Tibial artery (tissue), 4 donors: Measurements from ENCODE around the gene MAGI3.
"Not testable (repeated sequence)": the region's sequence is repeated elsewhere in the genome, so short reads cannot be mapped to it uniquely, and the experiment has no call there.

ENCODE experiments used
- DNase-seq, 2 donors: peaks; one replicate each; pipeline ENCODE4 v3.0.0-alpha.2; 2019
- H3K27ac ChIP-seq, 2 donors: fragments of 200-600 bp; sonication (generic) in 1 of 2; 1 replicate in 1 of 2; 2 replicates in 1 of 2; pipeline ENCODE4 v1.5.1; 2018 to 2019; ENCODE audit warnings: mild to moderate bottlenecking in 1 of 2
- H3K27me3 ChIP-seq, 2 donors: fragments of 200-600 bp; sonication (generic) in 1 of 2; one replicate each; pipeline versions ENCODE4 v1.5.1 to v1.6.0; 2016 to 2019
- H3K36me3 ChIP-seq, 3 donors: fragments of 200-600 bp; sonication (generic) in 2 of 3; one replicate each; pipeline ENCODE4 v1.5.1; 2016 to 2019; ENCODE audit warnings: mild to moderate bottlenecking in 2 of 3
- H3K4me1 ChIP-seq, 4 donors: fragments of 200-600 bp; sonication (generic) in 2 of 4; 1 replicate in 3 of 4; 2 replicates in 1 of 4; pipeline ENCODE4 v1.5.1; 2016 to 2019
- H3K4me3 ChIP-seq, 2 donors: fragments of 200-600 bp; sonication (generic) in 1 of 2; 1 replicate in 1 of 2; 2 replicates in 1 of 2; pipeline ENCODE4 v1.5.1; 2018 to 2019; ENCODE audit warnings: mild to moderate bottlenecking in 2 of 2
- H3K9me3 ChIP-seq, 3 donors: fragments of 200-600 bp; sonication (generic) in 1 of 3; one replicate each; pipeline ENCODE4 v1.5.1; 2016 to 2019
- intact Hi-C: fragments of 100-400 bp; cut with DNase I; formaldehyde crosslinking; loops from one replicate; pipeline ENCODE4 v1.15.0; 2023; ENCODE audit warnings: low total_unique reads
- TF ChIP-seq, protein P1 (sequence below), 2 experiments: fragments of 200-600 bp in 1 of 2; fragments of 450-650 bp in 1 of 2; IDR thresholded peaks; one replicate each; pipeline ENCODE4 v1.5.1; 2017 to 2019; ENCODE audit warnings: antibody characterized with exemption in 2 of 2, mild to moderate bottlenecking in 1 of 2, moderate library complexity in 1 of 2

MAGI3 gene

GRCh38 chr1:113551728-113552127 is 161.4 kb downstream of the MAGI3 start:
- Histone ChIP-seq H3K4me1 (no peaks in the 10 kb centered on the region), H3K36me3 (peaks cover 0 to 22% (median 6%) of the 10 kb centered on the region in 3 donors), H3K27ac (no peak overlapping the region), H3K4me3 (no peak overlapping the region), H3K9me3 (no peaks in the 10 kb centered on the region), H3K27me3 (no peaks in the 10 kb centered on the region)
- intact Hi-C loops, result no loop called here
- TF ChIP-seq, protein P1, sequence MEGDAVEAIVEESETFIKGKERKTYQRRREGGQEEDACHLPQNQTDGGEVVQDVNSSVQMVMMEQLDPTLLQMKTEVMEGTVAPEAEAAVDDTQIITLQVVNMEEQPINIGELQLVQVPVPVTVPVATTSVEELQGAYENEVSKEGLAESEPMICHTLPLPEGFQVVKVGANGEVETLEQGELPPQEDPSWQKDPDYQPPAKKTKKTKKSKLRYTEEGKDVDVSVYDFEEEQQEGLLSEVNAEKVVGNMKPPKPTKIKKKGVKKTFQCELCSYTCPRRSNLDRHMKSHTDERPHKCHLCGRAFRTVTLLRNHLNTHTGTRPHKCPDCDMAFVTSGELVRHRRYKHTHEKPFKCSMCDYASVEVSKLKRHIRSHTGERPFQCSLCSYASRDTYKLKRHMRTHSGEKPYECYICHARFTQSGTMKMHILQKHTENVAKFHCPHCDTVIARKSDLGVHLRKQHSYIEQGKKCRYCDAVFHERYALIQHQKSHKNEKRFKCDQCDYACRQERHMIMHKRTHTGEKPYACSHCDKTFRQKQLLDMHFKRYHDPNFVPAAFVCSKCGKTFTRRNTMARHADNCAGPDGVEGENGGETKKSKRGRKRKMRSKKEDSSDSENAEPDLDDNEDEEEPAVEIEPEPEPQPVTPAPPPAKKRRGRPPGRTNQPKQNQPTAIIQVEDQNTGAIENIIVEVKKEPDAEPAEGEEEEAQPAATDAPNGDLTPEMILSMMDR (IDR thresholded peaks at IDR 0.05), result no peak
- DNase-seq, result no peak

- intact Hi-C loops, result no loop called here
- TF ChIP-seq, protein P1 (IDR thresholded peaks at IDR 0.05), result no peak
- Histone ChIP-seq H3K4me3 (no peak overlapping the region), H3K36me3 (peaks cover 0 to 25% (median 6%) of the 10 kb centered on the region in 3 donors), H3K9me3 (no peaks in the 10 kb centered on the region), H3K27me3 (no peaks in the 10 kb centered on the region), H3K27ac (no peak overlapping the region), H3K4me1 (no peaks in the 10 kb centered on the region)
- DNase-seq, result no peak
Measured at GRCh38 chr1:113552244-113552643, 161.9 kb downstream of the MAGI3 start.

- intact Hi-C loops, result no loop called here
- TF ChIP-seq, protein P1 (IDR thresholded peaks at IDR 0.05), result no peak
- Histone ChIP-seq H3K27me3 (no peaks in the 10 kb centered on the region), H3K27ac (no peak overlapping the region), H3K4me1 (no peaks in the 10 kb centered on the region), H3K4me3 (no peak overlapping the region), H3K9me3 (peaks cover 0 to 18% (median 4%) of the 10 kb centered on the region in 3 donors), H3K36me3 (peaks cover 0 to 20% (median 0%) of the 10 kb centered on the region in 3 donors)
- DNase-seq, result no peak
Measured at GRCh38 chr1:113557187-113557586, 166.9 kb downstream of the MAGI3 start.

DNA sequence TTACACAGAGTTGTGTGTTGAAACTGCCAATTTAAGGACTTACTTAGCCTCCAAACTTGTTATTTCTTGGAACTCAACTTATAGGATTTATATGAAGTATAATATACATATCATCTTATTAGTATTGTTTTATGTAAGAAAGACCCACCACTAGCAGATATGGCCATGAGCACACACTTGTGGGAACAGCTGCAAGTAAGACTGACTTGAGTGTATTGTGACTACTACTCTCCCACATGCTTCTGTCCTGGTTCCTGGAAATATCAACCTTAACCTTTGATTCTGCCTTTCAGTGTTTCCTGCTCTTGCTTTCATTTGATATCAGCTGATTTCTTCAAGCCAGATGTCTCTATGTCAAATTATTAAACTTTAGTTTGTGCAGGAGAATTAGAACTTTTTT is 175.3 kb downstream of the MAGI3 start:
- Histone ChIP-seq H3K4me1 (no peaks in the 10 kb centered on the region), H3K27ac (no peak overlapping the region), H3K9me3 (peaks cover 11 to 37% (median 14%) of the 10 kb centered on the region in 3 donors), H3K27me3 (no peaks in the 10 kb centered on the region), H3K36me3 (no peaks in the 10 kb centered on the region), H3K4me3 (no peak overlapping the region)
- DNase-seq, result no peak
- intact Hi-C loops, result no loop called here
- TF ChIP-seq, protein P1 (IDR thresholded peaks at IDR 0.05), result no peak

GRCh38 chr1:113567427-113567826 is 177.1 kb downstream of the MAGI3 start:
- H3K36me3 ChIP-seq, result no peaks in the 10 kb centered on the region
- H3K27ac ChIP-seq, result no peak overlapping the region
- no peak for DNase-seq
- intact Hi-C loops, result no loop called here
- H3K4me1 ChIP-seq, result no peaks in the 10 kb centered on the region
- no peak overlapping the region for H3K4me3 ChIP-seq
- TF ChIP-seq, protein P1 (IDR thresholded peaks at IDR 0.05), result no peak
- no peaks in the 10 kb centered on the region for H3K27me3 ChIP-seq
- peaks cover 10 to 30% (median 11%) of the 10 kb centered on the region in 3 donors for H3K9me3 ChIP-seq

DNA sequence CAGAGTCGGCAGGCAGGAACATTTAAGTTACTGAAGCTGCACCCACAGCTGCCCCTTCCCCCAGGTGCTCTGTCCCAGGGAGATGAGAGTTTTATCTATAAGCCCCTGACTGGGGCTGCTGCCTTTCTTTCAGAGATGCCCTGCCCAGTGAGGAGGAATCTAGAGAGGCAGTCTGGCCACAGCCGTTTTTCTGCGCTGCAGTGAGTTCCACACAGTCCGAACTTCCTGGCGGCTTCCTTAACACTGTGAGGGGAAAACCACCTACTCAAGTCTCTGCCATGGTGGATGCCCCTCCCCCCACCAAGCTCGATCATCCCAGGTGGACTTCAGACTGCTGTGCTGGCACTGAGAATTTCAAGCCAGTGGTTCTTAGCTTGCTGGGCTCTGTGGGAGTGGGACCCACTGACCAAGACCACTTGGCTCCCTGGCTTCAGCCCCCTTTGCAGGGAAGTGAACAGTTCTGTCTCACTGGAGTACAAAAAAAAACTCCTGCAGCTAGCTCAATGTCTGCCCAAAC is 185.5 kb downstream of the MAGI3 start:
- H3K36me3 ChIP-seq, H3K9me3 ChIP-seq, H3K27me3 ChIP-seq, H3K4me3 ChIP-seq, DNase-seq, H3K27ac ChIP-seq, H3K4me1 ChIP-seq, intact Hi-C loops: not testable (repeated sequence)
